SK-N-SH (cell line): ENCODE results near the gene WWOX. TPM values are rescaled to one million over a fixed set of nuclear protein-coding genes. Genes with fewer than 3 reads are reported as not detected.

Source experiments
- CTCF ChIA-PET: fragments of 300-600, 350-600 bp; formaldehyde crosslinking; extraction: SDS; loops from one replicate; lab custom pipeline; 2021; lab: Yijun Ruan, JAX
- POLR2A ChIA-PET: fragments of 350-600 bp; sonication (Branson Sonifier 250); formaldehyde crosslinking; extraction: SDS; loops from one replicate; lab custom pipeline; 2020; ENCODE audit warnings: antibody characterized with exemption, inconsistent platforms; lab: Yijun Ruan, JAX
- DNase-seq: peaks from one replicate; pipeline ENCODE4 v3.0.0; 2012
- H2AFZ ChIP-seq: fragments of 200-600 bp; sonication (generic); 2 replicates; pipeline ENCODE4 v1.8.1; 2016; ENCODE audit warnings: antibody characterized with exemption, mild to moderate bottlenecking, low read depth
- H3F3A ChIP-seq: fragments of 200-600 bp; sonication (generic); replicated peaks from 2 replicates; pipeline ENCODE3; 2016; ENCODE audit warnings: antibody characterized with exemption, mild to moderate bottlenecking; ENCODE audit not compliant: insufficient read depth
- H3K27ac ChIP-seq, 2 experiments: fragments of 200-500 bp in 1 of 2; fragments of 200-600 bp in 1 of 2; sonication (Bioruptor generic) in 1 of 2; sonication (generic), shearing (Covaris generic) in 1 of 2; 2 replicates each; pipeline versions ENCODE4 v1.5.1 to v1.6.1; 2014 to 2016; ENCODE audit warnings: low read depth in 2 of 2, inconsistent platforms in 1 of 2, low read length in 1 of 2, mild to moderate bottlenecking in 1 of 2, mixed read lengths in 1 of 2
- H3K27me3 ChIP-seq: fragments of 200-600 bp; sonication (generic), shearing (Covaris generic); 2 replicates; pipeline ENCODE4 v1.6.1; 2016; ENCODE audit warnings: mixed run types; ENCODE audit not compliant: insufficient read depth
- H3K36me3 ChIP-seq, 2 experiments: fragments of 200-500 bp in 1 of 2; fragments of 200-600 bp in 1 of 2; sonication (Bioruptor generic) in 1 of 2; sonication (generic) in 1 of 2; replicated peaks in 1 of 2; 2 replicates each; pipeline versions ENCODE3 to v1.5.1; 2014 to 2016; ENCODE audit warnings: low read length in 1 of 2, mild to moderate bottlenecking in 1 of 2; ENCODE audit not compliant: insufficient read depth in 2 of 2, control insufficient read depth in 1 of 2
- H3K4me1 ChIP-seq, 2 experiments: fragments of 200-500 bp in 1 of 2; fragments of 200-600 bp in 1 of 2; sonication (Bioruptor generic) in 1 of 2; sonication (generic), shearing (Covaris generic) in 1 of 2; 2 replicates each; pipeline versions ENCODE4 v1.5.1 to v1.6.1; 2014 to 2016; ENCODE audit warnings: low read depth in 1 of 2, low read length in 1 of 2, mixed run types in 1 of 2; ENCODE audit not compliant: insufficient read depth in 2 of 2, control insufficient read depth in 1 of 2
- H3K4me2 ChIP-seq: fragments of 200-600 bp; sonication (generic), shearing (Covaris generic); 2 replicates; pipeline ENCODE4 v1.6.1; 2017; ENCODE audit warnings: mixed run types
- H3K4me3 ChIP-seq, 2 experiments: fragments of 200-500 bp in 1 of 2; fragments of 200-600 bp in 1 of 2; sonication (Bioruptor generic) in 1 of 2; sonication (generic), shearing (Covaris generic) in 1 of 2; 2 replicates each; pipeline versions ENCODE4 v1.5.1 to v1.8.1; 2014 to 2016; ENCODE audit warnings: low read depth in 2 of 2, inconsistent platforms in 1 of 2, low read length in 1 of 2, mild to moderate bottlenecking in 1 of 2, mixed read lengths in 1 of 2, moderate library complexity in 1 of 2
- H3K79me2 ChIP-seq: fragments of 200-600 bp; sonication (generic); 2 replicates; pipeline ENCODE4 v1.8.1; 2017; ENCODE audit warnings: mild to moderate bottlenecking; ENCODE audit not compliant: insufficient read depth
- H3K9ac ChIP-seq: fragments of 200-600 bp; sonication (generic); 2 replicates; pipeline ENCODE4 v1.6.1; 2017; ENCODE audit warnings: mixed run types
- H3K9me2 ChIP-seq: fragments of 200-600 bp; sonication (generic); 2 replicates; pipeline ENCODE4 v1.6.1; 2017; ENCODE audit warnings: mixed run types
- H3K9me3 ChIP-seq: fragments of 200-600 bp; sonication (generic); 2 replicates; pipeline ENCODE4 v1.6.1; 2017; ENCODE audit warnings: mixed run types, mild to moderate bottlenecking, moderate library complexity
- H4K20me1 ChIP-seq: fragments of 200-600 bp; sonication (generic); 2 replicates; pipeline ENCODE4 v1.6.1; 2017; ENCODE audit warnings: mild to moderate bottlenecking, mixed run types; ENCODE audit not compliant: insufficient read depth
- CHD2 ChIP-seq: fragments of 150-350 bp; IDR thresholded peaks from 2 replicates; pipeline ENCODE4 v1.6.1; 2018; ENCODE audit warnings: low read length; ENCODE audit not compliant: partially characterized antibody
- CTCF ChIP-seq: fragments of 200-600 bp; sonication (generic); IDR thresholded peaks from 2 replicates; pipeline ENCODE4 v1.6.1; 2017; ENCODE audit warnings: antibody characterized with exemption, mild to moderate bottlenecking, moderate library complexity
- EZH2phosphoT487 ChIP-seq: fragments of 200-600 bp; sonication (generic); IDR thresholded peaks from 2 replicates; pipeline ENCODE4 v1.6.1; 2017; ENCODE audit warnings: low read depth, mixed run types, mild to moderate bottlenecking, antibody characterized with exemption, moderate library complexity, borderline replicate concordance
- GATA2 ChIP-seq: sonication (generic); formaldehyde crosslinking; IDR thresholded peaks from 2 replicates; pipeline ENCODE4 v1.5.0; 2020; ENCODE audit warnings: mild to moderate bottlenecking, missing genetic modification reagents
- IRF3 ChIP-seq: fragments of 150-350 bp; IDR thresholded peaks from 2 replicates; pipeline ENCODE4 v1.6.1; 2016; ENCODE audit warnings: mild to moderate bottlenecking, low read depth, low read length
- JUND ChIP-seq: IDR thresholded peaks from 2 replicates; pipeline ENCODE4 v1.4.0; 2012
- MAX ChIP-seq: IDR thresholded peaks from 2 replicates; pipeline ENCODE4 v1.4.0; 2012; ENCODE audit warnings: low read depth
- MEF2A ChIP-seq: IDR thresholded peaks from 2 replicates; pipeline ENCODE4 v1.4.0; 2012; ENCODE audit warnings: low read depth, borderline replicate concordance
- MXI1 ChIP-seq: IDR thresholded peaks from 2 replicates; pipeline ENCODE4 v1.6.1; 2012; ENCODE audit warnings: mild to moderate bottlenecking, low read depth, low read length, improper control_type of control experiment
- NFIC ChIP-seq: IDR thresholded peaks from 2 replicates; pipeline ENCODE4 v1.4.0; 2012; ENCODE audit warnings: borderline replicate concordance
- RAD21 ChIP-seq: IDR thresholded peaks from 2 replicates; pipeline ENCODE4 v1.6.1; 2012; ENCODE audit warnings: mild to moderate bottlenecking, low read length
- RCOR1 ChIP-seq: fragments of 150-350 bp; IDR thresholded peaks from 2 replicates; pipeline ENCODE4 v1.6.1; 2017; ENCODE audit warnings: antibody characterized with exemption, low read length
- REST ChIP-seq: IDR thresholded peaks from 2 replicates; pipeline ENCODE4 v1.6.1; 2012; ENCODE audit warnings: mild to moderate bottlenecking, low read depth, low read length, moderate library complexity
- SMC3 ChIP-seq: IDR thresholded peaks from 2 replicates; pipeline ENCODE4 v1.6.1; 2012; ENCODE audit warnings: low read depth, low read length, improper control_type of control experiment
- TEAD4 ChIP-seq: IDR thresholded peaks from 2 replicates; pipeline ENCODE4 v1.4.0; 2012; ENCODE audit warnings: mild to moderate bottlenecking, borderline replicate concordance; ENCODE audit not compliant: insufficient read depth
- USF1 ChIP-seq: IDR thresholded peaks from 2 replicates; pipeline ENCODE4 v1.4.0; 2012; ENCODE audit warnings: low read depth, borderline replicate concordance
- USF2 ChIP-seq: fragments of 150-350 bp; IDR thresholded peaks from 2 replicates; pipeline ENCODE4 v1.6.1; 2017; ENCODE audit warnings: antibody characterized with exemption, low read length, low read depth, borderline replicate concordance
- ZBTB33 ChIP-seq: IDR thresholded peaks from 2 replicates; pipeline ENCODE4 v1.4.0; 2012; ENCODE audit warnings: low read depth, borderline replicate concordance
- WGBS: methylation state at CpG from one replicate; pipeline ENCODE4 v1.1.6; 2017; ENCODE audit warnings: low lambda C conversion rate; 5-methylcytosine and 5-hydroxymethylcytosine counted together
- polyA plus RNA-seq, 3 experiments: library from polyadenylated mRNA; depleted of rRNA; stranded (reverse); fragments of >200 nt; gene quantifications; 2 replicates each; pipeline ENCODE4 v1.2.3, GENCODE V29; 2012

The WWOX gene
- polyA plus RNA-seq, 1 of the 3 experiments (the other 2 are of a cell fraction): 10.8 TPM

GRCh38 chr16:79109771-79110170 lies 1010.3 kb downstream of the WWOX start:
- H3K9ac ChIP-seq: no peak overlapping the region
- no peaks in the 10 kb centered on the region for H3K79me2 ChIP-seq
- no peaks in the 10 kb centered on the region for H3K9me2 ChIP-seq
- no peak for DNase-seq
- H3K4me2 ChIP-seq: no peak overlapping the region
- no peak overlapping the region for H3K4me3 ChIP-seq
- ChIA-PET CTCF (no interaction called here), POLR2A (no interaction called here)
- H3K27ac ChIP-seq: no peak overlapping the region
- no peaks in the 10 kb centered on the region for H4K20me1 ChIP-seq
- H2AFZ ChIP-seq: no peak overlapping the region
- H3K36me3 ChIP-seq: no peaks in the 10 kb centered on the region
- H3K4me1 ChIP-seq: no peaks in the 10 kb centered on the region
- 32% methylated on average over 4 of the region's 5 CpGs for WGBS
- TF ChIP-seq MXI1 (no peak), IRF3 (no peak), NFIC (no peak), TEAD4 (no peak), USF1 (no peak), GATA2 (no peak), MEF2A (no peak), RAD21 (no peak), ZBTB33 (no peak), SMC3 (no peak), MAX (no peak), USF2 (no peak), CHD2 (no peak), RCOR1 (no peak), CTCF (no peak), JUND (no peak), REST (no peak), EZH2phosphoT487 (no peak)
- TF ChIP-seq, all 33 proteins: peak for 0
- no peaks in the 10 kb centered on the region for H3K9me3 ChIP-seq
- no peaks in the 10 kb centered on the region for H3F3A ChIP-seq
- H3K27me3 ChIP-seq: no peaks in the 10 kb centered on the region
